ENCODE measurements around the gene DNAH2. TPM values are rescaled to one million over a fixed set of nuclear protein-coding genes. Genes with fewer than 3 reads are reported as not detected.

DNAH2 gene
- total and polyA plus RNA-seq, 2 of the 8 experiments (the other 6 are each of a cell fraction or from before 2014, with no cell fraction given), result 0.13 to 0.18 TPM

DNA sequence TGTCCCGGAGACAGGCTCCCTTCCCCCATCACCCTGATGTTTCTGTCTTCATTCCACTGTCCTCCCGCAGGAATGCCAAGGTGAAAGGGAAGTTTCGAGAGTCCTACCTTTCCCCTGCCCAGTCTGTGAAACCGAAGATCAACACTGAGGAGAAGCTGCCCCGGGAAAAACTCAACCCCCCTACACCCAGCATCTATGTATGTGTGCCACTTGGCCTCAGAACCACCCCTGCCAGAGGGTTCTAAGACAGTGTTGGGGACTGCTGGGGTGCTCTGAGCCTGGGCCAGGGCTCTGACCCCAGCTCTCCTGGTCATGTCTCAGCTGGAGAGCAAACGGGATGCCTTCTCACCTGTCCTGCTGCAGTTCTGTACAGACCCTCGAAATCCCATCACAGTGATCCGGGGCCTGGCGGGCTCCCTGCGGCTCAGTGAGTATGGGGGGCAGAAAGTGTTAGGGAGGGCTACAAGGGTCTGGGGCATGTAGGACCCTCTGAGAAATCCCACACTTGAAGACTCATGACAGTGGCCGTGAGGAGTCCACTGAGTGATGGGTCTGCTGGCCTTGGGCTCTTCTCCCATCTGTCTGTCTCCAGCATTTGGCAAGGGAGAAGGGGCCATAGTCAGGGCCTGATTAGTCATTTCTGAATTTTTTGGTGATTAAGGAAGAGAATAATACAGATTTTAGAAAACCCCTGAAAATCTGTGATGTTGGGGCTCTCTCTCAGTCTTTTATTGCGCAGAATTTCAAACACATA, 132.4 kb downstream of the DNAH2 start (continued):
- TF ChIP-seq POU5F1 (IDR thresholded peaks at IDR 0.05; ENCODE audit: low read depth, low read length) (no peak), MAFK (IDR thresholded peaks at IDR 0.05; ENCODE audit: low read depth, low read length) (no peak), JUN (IDR thresholded peaks at IDR 0.05; ENCODE audit: low read depth, low read length) (no peak), JUND (IDR thresholded peaks at IDR 0.05; ENCODE audit: low read length) (no peak), CBX5 (IDR thresholded peaks at IDR 0.05; ENCODE audit: low read depth, low read length) (no peak), NANOG (IDR thresholded peaks at IDR 0.05; ENCODE audit: insufficient read depth, low read depth, low read length, poor library complexity, severe bottlenecking) (no peak), PHF8 (conservative IDR thresholded peaks at IDR 0.05; ENCODE audit: low read depth, low read length) (no peak), BCL11A (IDR thresholded peaks at IDR 0.05; ENCODE audit: low read depth in 2 of 2, low read length in 2 of 2) (no peak), CBX8 (IDR thresholded peaks at IDR 0.05; ENCODE audit: borderline replicate concordance, low read depth, low read length) (no peak)
